RCC 7860 (cell line): ENCODE measurements around the gene NDUFB1.

Experiments used
- DNase-seq: peaks from one replicate; pipeline ENCODE4 v3.0.0-alpha.2; 2015; ENCODE audit warnings: low spot score
- FAIRE-seq: peaks from 2 replicates; lab custom pipeline; 2012; peaks lifted over from hg19 to GRCh38; lab: Jason Lieb, UNC

Gene NDUFB1

DNA sequence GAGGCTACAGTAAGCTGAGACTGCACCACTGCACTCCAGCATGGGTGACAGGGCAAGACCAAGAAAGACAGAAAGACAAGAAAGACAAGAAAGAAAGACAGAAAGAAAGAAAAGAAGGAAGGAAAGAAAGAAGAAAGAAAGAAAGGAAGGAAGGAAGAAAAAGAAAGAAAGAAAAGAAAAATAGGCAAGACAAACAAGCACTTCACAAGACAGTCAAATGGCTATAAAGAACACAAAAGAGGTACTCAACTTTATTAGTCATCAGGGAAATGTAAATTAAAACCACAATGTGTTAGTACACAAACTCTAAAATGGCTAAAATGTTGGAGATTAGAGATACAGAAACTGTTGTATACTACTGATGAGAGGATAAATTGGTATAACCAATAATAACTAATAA lies 21.7 kb downstream of the NDUFB1 start:
- no peak for FAIRE-seq
- DNase-seq = no peak

DNA sequence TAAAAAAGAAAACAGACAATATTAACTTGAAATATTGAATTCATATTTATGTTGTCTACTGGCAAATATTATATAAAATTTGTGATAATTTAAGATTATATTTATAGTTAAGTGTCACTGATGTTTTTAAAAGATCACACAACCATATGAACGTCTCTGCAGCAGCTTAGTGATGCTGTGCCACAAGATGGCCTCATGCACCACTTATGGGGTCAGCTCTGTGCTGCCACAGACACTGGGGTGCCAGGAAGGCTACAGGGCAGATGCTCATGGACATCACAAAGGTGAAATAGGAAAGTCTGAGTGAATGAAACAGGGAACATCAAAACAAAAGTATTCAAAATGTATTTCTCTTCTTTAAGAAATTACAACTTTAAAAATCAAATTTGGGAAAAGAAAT lies 28.2 kb downstream of the NDUFB1 start:
- no peak for FAIRE-seq
- no peak for DNase-seq

DNA sequence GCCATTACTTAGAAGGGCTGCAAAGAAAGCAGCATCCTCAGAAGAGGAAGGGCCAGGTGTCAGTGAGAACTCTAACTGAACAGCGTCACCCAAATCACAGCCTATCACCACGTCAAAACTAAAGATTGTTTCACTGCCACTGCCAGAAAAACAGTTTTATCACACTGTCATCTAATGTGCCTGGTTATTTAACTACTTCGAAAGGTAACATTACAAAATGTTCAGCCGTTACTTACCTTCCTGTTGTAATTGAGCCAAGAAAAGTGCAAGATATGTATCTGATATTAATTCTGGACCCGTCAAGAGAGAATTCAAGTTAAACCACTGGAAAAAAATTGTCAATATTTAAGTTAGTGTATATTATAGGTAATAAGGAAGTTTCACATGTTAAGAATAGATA lies 33.0 kb downstream of the NDUFB1 start:
- FAIRE-seq (no peak), DNase-seq (no peak)

DNA sequence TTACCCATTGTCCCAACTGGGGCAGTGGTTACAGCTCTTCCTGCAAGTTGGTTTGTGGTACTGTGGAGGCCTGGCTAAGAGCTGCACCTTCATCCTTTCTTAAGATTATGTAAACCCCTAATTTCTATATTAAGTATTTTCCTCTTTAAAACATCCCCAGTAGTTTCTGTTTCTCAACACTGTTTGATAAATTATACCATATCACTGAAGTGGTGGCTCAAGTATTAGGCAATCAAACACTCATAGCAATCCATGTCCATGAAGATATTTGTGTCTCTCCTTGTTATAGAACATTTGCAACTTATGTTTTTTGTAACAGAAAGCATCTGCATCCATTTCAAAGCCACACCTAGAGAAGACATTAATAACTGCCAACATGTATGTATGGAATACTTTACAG lies 47.0 kb downstream of the NDUFB1 start:
- FAIRE-seq = no peak
- no peak for DNase-seq
